ENCODE results near the gene LIMK1.

LIMK1 gene

GRCh38 chr7:74056096-74056915 lies 27.3 kb upstream of the LIMK1 start:
- no peak for DNase-seq

- DNase-seq = no peak
Observed at GRCh38 chr7:74057216-74057925, 26.2 kb upstream of the LIMK1 start.

- DNase-seq = no peak
Observed at GRCh38 chr7:74057987-74058386, 25.6 kb upstream of the LIMK1 start.

- no peak for DNase-seq
Observed at GRCh38 chr7:74058486-74058885, 25.1 kb upstream of the LIMK1 start.

GRCh38 chr7:74059037-74059436 lies 24.6 kb upstream of the LIMK1 start:
- DNase-seq = no peak

GRCh38 chr7:74059681-74060588 lies 23.7 kb upstream of the LIMK1 start:
- DNase-seq = no peak

- DNase-seq = peak; percentile 59
Observed at GRCh38 chr7:74061840-74062539, 21.6 kb upstream of the LIMK1 start.

GRCh38 chr7:74063223-74063641 lies 20.4 kb upstream of the LIMK1 start:
- no peak for DNase-seq

GRCh38 chr7:74063646-74064045 lies 20.0 kb upstream of the LIMK1 start:
- no peak for DNase-seq

GRCh38 chr7:74064696-74065095 lies 18.9 kb upstream of the LIMK1 start:
- no peak for DNase-seq

- DNase-seq = no peak
Observed at GRCh38 chr7:74066626-74067025, 17.0 kb upstream of the LIMK1 start.

- DNase-seq = no peak
Observed at GRCh38 chr7:74068378-74069085, 15.1 kb upstream of the LIMK1 start.

- DNase-seq = no peak
Observed at GRCh38 chr7:74069086-74069541, 14.5 kb upstream of the LIMK1 start.

GRCh38 chr7:74069790-74070618 lies 13.6 kb upstream of the LIMK1 start:
- no peak for DNase-seq

- DNase-seq = no peak
Observed at GRCh38 chr7:74070619-74070921, 13.0 kb upstream of the LIMK1 start.

- no peak for DNase-seq
Observed at GRCh38 chr7:74071121-74071520, 12.5 kb upstream of the LIMK1 start.

GRCh38 chr7:74074770-74075169 lies 8.8 kb upstream of the LIMK1 start:
- DNase-seq = no peak

GRCh38 chr7:74078461-74078860 lies 5.1 kb upstream of the LIMK1 start:
- no peak for DNase-seq

- no peak for DNase-seq
Observed at GRCh38 chr7:74082770-74083116, 861 bp upstream of the LIMK1 start.

GRCh38 chr7:74083928-74084721 lies 521 bp downstream of the LIMK1 start:
- peak; percentile 25 to 30 for DNase-seq
